ENCODE measurements around the gene GATAD2A. TPM values are rescaled to one million over a fixed set of nuclear protein-coding genes. Genes with fewer than 3 reads are reported as not detected.

The GATAD2A gene
- total RNA-seq, 2 experiments from 2014 or later = 104 to 107 TPM

DNA sequence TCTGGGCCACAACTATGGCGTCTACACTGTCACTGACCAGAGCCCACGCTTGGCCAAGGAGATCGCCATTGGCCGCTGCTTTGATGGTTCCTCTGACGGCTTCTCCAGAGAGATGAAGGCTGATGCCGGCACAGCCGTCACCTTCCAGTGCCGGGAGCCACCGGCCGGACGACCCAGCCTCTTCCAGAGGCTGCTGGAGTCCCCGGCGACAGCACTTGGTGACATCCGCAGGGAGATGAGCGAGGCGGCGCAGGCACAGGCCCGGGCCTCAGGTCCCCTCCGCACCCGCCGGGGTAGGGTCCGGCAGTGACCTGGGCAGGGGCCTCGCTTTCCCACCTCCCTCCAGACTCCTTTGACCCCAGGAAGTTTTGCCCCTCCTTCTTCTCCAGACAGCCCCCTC lies 140.2 kb downstream of the GATAD2A start:
- ChIA-PET POLR2A (interaction anchor here (1.0 kb wide), 1 partner anchor 14 kb away, joined by 3 read pairs; no protein-coding TSS in a partner anchor), CTCF (no interaction called here)
- Histone ChIP-seq H3K9me3 (ENCODE audit: control insufficient read depth in 1 of 2, insufficient read depth in 1 of 2, low read length in 2 of 2) (peaks cover 0 to under 1% of the 10 kb centered on the region in 2 experiments), H3K4me3 (ENCODE audit: low read length) (no peak overlapping the region), H3K4me1 (ENCODE audit: insufficient read depth, low read length) (peaks cover 18% of the 10 kb centered on the region), H3K36me3 (ENCODE audit: insufficient read depth, low read length) (no peaks in the 10 kb centered on the region), H3K27me3 (ENCODE audit: control insufficient read depth in 1 of 2, insufficient read depth in 2 of 2, low read length in 2 of 2) (no peaks in the 10 kb centered on the region), H3K27ac (ENCODE audit: low read depth in 1 of 2, low read length in 2 of 2) (no peak overlapping the region)
- intact Hi-C loops (cut with DNase I, micrococcal nuclease) = no loop called here
- Mint-ChIP-seq H3K36me3 (ENCODE audit: low read depth) (no peaks in the 10 kb centered on the region), H3K4me1 (ENCODE audit: low read depth) (peaks cover 11% of the 10 kb centered on the region), H3K4me3 (no peak overlapping the region), H3K27me3 (no peaks in the 10 kb centered on the region), H3K9me3 (no peaks in the 10 kb centered on the region), H3K27ac (no peak overlapping the region)
- ATAC-seq (ENCODE audit: poor library complexity) = no peak
- DNase-seq = no peak
- TF ChIP-seq, protein P1, sequence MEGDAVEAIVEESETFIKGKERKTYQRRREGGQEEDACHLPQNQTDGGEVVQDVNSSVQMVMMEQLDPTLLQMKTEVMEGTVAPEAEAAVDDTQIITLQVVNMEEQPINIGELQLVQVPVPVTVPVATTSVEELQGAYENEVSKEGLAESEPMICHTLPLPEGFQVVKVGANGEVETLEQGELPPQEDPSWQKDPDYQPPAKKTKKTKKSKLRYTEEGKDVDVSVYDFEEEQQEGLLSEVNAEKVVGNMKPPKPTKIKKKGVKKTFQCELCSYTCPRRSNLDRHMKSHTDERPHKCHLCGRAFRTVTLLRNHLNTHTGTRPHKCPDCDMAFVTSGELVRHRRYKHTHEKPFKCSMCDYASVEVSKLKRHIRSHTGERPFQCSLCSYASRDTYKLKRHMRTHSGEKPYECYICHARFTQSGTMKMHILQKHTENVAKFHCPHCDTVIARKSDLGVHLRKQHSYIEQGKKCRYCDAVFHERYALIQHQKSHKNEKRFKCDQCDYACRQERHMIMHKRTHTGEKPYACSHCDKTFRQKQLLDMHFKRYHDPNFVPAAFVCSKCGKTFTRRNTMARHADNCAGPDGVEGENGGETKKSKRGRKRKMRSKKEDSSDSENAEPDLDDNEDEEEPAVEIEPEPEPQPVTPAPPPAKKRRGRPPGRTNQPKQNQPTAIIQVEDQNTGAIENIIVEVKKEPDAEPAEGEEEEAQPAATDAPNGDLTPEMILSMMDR (IDR thresholded peaks at IDR 0.05) = no peak

GRCh38 chr19:19546751-19547162 lies 141.3 kb downstream of the GATAD2A start:
- no peaks in the 10 kb centered on the region for H3K27me3 Mint-ChIP-seq
- H3K4me1 ChIP-seq (ENCODE audit: insufficient read depth, low read length) = peaks cover 8% of the 10 kb centered on the region
- no peak overlapping the region for H3K27ac Mint-ChIP-seq
- intact Hi-C loops (cut with DNase I, micrococcal nuclease) = no loop called here
- no peaks in the 10 kb centered on the region for H3K9me3 Mint-ChIP-seq
- ATAC-seq (ENCODE audit: poor library complexity) (no peak), DNase-seq (no peak)
- ChIA-PET CTCF (interaction anchor here (1.5 kb wide), 1 partner anchor 97 kb away, joined by 3 read pairs; the partner anchor contains the start of gene GMIP), POLR2A (interaction anchor here (1.0 kb wide), 1 partner anchor 15 kb away, joined by 3 read pairs; no protein-coding TSS in a partner anchor)
- peaks cover 5% of the 10 kb centered on the region for H3K4me1 Mint-ChIP-seq (ENCODE audit: low read depth)
- TF ChIP-seq, protein P1 (IDR thresholded peaks at IDR 0.05) = no peak
- H3K36me3 ChIP-seq (ENCODE audit: insufficient read depth, low read length) = no peaks in the 10 kb centered on the region
- H3K27me3 ChIP-seq (ENCODE audit: control insufficient read depth in 1 of 2, insufficient read depth in 2 of 2, low read length in 2 of 2) = no peaks in the 10 kb centered on the region
- H3K4me3 Mint-ChIP-seq = no peak overlapping the region
- H3K9me3 ChIP-seq (ENCODE audit: control insufficient read depth in 1 of 2, insufficient read depth in 1 of 2, low read length in 2 of 2) = peaks cover 0 to 5% of the 10 kb centered on the region in 2 experiments
- no peak overlapping the region for H3K27ac ChIP-seq (ENCODE audit: low read depth in 1 of 2, low read length in 2 of 2)
- H3K4me3 ChIP-seq (ENCODE audit: low read length) = no peak overlapping the region
- H3K36me3 Mint-ChIP-seq (ENCODE audit: low read depth) = no peaks in the 10 kb centered on the region

- Mint-ChIP-seq H3K27me3 (no peaks in the 10 kb centered on the region), H3K9me3 (no peaks in the 10 kb centered on the region), H3K4me3 (no peak overlapping the region), H3K4me1 (ENCODE audit: low read depth) (no peaks in the 10 kb centered on the region), H3K27ac (no peak overlapping the region), H3K36me3 (ENCODE audit: low read depth) (no peaks in the 10 kb centered on the region)
- ChIA-PET POLR2A (interaction anchor here (1.0 to 1.2 kb wide), 2 partner anchors 9 to 185 kb away, joined by 3 read pairs; partner anchors contain the start of gene ZNF14), CTCF (interaction anchor here (1.5 kb wide), 1 partner anchor 96 kb away, joined by 3 read pairs; the partner anchor contains the start of gene GMIP)
- Histone ChIP-seq H3K4me3 (ENCODE audit: low read length) (no peak overlapping the region), H3K27ac (ENCODE audit: low read depth in 1 of 2, low read length in 2 of 2) (no peak overlapping the region), H3K27me3 (ENCODE audit: control insufficient read depth in 1 of 2, insufficient read depth in 2 of 2, low read length in 2 of 2) (no peaks in the 10 kb centered on the region), H3K9me3 (ENCODE audit: control insufficient read depth in 1 of 2, insufficient read depth in 1 of 2, low read length in 2 of 2) (peaks cover 0 to 5% of the 10 kb centered on the region in 2 experiments), H3K4me1 (ENCODE audit: insufficient read depth, low read length) (no peaks in the 10 kb centered on the region), H3K36me3 (ENCODE audit: insufficient read depth, low read length) (no peaks in the 10 kb centered on the region)
- TF ChIP-seq, protein P1 (IDR thresholded peaks at IDR 0.05) = no peak
- intact Hi-C loops (cut with DNase I, micrococcal nuclease) = no loop called here
- DNase-seq (no peak), ATAC-seq (ENCODE audit: poor library complexity) (no peak)
These were observed 142.3 kb downstream of the GATAD2A start for GRCh38 chr19:19547674-19548336.

All from CD4-positive, alpha-beta T cell (primary cell).